Coronary artery (tissue), 2 donors: ENCODE data around the gene SLC15A1.

ENCODE experiments used
- DNase-seq: peaks from one replicate; pipeline ENCODE4 v3.0.0-alpha.2; 2017; ENCODE audit warnings: low spot score
- H3K27ac ChIP-seq, 2 donors: fragments of 200-600 bp; sonication (generic); one replicate each; pipeline ENCODE4 v1.5.1; 2016 to 2019
- H3K4me3 ChIP-seq: fragments of 200-600 bp; sonication (generic); 2 replicates; pipeline ENCODE4 v1.5.1; 2016; ENCODE audit warnings: mild to moderate bottlenecking, moderate library complexity
- TF ChIP-seq, protein P1 (sequence below): fragments of 200-600 bp; sonication (generic); IDR thresholded peaks from one replicate; pipeline ENCODE4 v1.5.1; 2019; ENCODE audit warnings: antibody characterized with exemption

The SLC15A1 gene

GRCh38 chr13:98652721-98653462 lies 99.6 kb downstream of the SLC15A1 start:
- no peak for DNase-seq
- TF ChIP-seq, protein P1, sequence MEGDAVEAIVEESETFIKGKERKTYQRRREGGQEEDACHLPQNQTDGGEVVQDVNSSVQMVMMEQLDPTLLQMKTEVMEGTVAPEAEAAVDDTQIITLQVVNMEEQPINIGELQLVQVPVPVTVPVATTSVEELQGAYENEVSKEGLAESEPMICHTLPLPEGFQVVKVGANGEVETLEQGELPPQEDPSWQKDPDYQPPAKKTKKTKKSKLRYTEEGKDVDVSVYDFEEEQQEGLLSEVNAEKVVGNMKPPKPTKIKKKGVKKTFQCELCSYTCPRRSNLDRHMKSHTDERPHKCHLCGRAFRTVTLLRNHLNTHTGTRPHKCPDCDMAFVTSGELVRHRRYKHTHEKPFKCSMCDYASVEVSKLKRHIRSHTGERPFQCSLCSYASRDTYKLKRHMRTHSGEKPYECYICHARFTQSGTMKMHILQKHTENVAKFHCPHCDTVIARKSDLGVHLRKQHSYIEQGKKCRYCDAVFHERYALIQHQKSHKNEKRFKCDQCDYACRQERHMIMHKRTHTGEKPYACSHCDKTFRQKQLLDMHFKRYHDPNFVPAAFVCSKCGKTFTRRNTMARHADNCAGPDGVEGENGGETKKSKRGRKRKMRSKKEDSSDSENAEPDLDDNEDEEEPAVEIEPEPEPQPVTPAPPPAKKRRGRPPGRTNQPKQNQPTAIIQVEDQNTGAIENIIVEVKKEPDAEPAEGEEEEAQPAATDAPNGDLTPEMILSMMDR: no peak
- Histone ChIP-seq H3K27ac (no peak overlapping the region), H3K4me3 (peak overlapping the region; percentile 17)

DNA sequence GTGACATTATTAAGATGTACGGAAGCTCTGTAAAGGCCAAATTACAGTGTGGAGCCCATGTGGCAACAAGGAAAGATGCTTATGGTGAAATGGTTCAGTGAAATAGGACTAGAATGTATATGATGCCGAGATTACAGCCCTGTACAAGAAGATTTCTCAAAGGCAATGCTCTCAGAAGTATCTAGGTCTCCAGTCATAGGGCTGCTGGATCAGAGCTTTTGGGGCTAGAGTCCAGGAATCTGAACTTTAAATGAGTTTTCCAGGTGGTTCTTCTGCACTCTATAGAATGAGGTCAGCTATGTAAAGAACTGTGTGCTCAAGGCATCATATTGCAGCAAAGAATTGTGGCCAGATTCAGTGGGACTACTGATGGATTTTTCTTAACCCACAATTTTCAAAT lies 100.2 kb downstream of the SLC15A1 start:
- no peak overlapping the region for H3K27ac ChIP-seq
- TF ChIP-seq, protein P1: no peak
- no peak for DNase-seq
- H3K4me3 ChIP-seq: no peak overlapping the region

DNA sequence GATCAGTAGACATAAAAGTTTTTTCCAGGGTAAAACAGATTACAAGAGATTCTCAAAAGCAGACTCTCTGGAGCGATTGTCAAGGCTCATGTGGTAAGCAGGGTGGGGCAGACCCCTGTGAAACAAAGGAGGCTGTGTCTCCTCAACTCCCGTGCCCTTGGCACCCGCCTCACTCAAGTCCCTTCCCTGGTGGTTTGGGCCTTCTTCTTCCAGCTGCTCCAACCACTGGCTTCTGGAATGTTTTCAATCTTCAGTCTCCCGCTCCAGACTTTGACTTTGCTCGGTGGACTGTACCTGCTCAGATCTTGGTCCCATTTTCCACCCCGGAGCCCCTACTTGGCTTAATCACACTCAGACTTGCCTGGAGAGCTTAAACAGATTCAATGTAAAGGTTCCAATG lies 100.7 kb downstream of the SLC15A1 start:
- no peak overlapping the region for H3K27ac ChIP-seq
- no peak overlapping the region for H3K4me3 ChIP-seq
- TF ChIP-seq, protein P1: no peak
- DNase-seq: no peak

- H3K4me3 ChIP-seq: no peak overlapping the region
- TF ChIP-seq, protein P1: no peak
- no peak overlapping the region for H3K27ac ChIP-seq
- DNase-seq: no peak
Observed at GRCh38 chr13:98650396-98651107, 101.9 kb downstream of the SLC15A1 start.

- H3K27ac ChIP-seq: no peak overlapping the region
- TF ChIP-seq, protein P1: no peak
- H3K4me3 ChIP-seq: no peak overlapping the region
- DNase-seq: no peak
Observed at GRCh38 chr13:98649861-98650260, 102.6 kb downstream of the SLC15A1 start.

- TF ChIP-seq, protein P1: no peak
- Histone ChIP-seq H3K4me3 (no peak overlapping the region), H3K27ac (no peak overlapping the region)
- DNase-seq: no peak
Observed at GRCh38 chr13:98648686-98649085, 103.8 kb downstream of the SLC15A1 start.

GRCh38 chr13:98648141-98648540 lies 104.3 kb downstream of the SLC15A1 start:
- H3K4me3 ChIP-seq: no peak overlapping the region
- no peak for DNase-seq
- H3K27ac ChIP-seq: no peak overlapping the region
- TF ChIP-seq, protein P1: no peak
